Mucosa of descending colon (tissue), 3 donors: ENCODE data around the gene ZNF407. TPM values are rescaled to one million over a fixed set of nuclear protein-coding genes. Genes with fewer than 3 reads are reported as not detected.
A peak's percentile ranks its signal among the peaks of the same experiment; 100 is the strongest.

ENCODE experiments used
- ATAC-seq: fragments of 200-7000 bp; cut with Tn5 transposase; one replicate; pipeline ENCODE4 v1.9.1; 2020; ENCODE audit warnings: mild to moderate bottlenecking, moderate library complexity
- DNase-seq, 3 donors: peaks; one replicate each; pipeline ENCODE4 v3.0.0-alpha.2; 2020
- H3K36me3 ChIP-seq: fragments of 200-600 bp; one replicate; pipeline ENCODE4 v1.8.0; 2021; ENCODE audit warnings: low read depth, mild to moderate bottlenecking
- H3K4me1 ChIP-seq: fragments of 200-600 bp; one replicate; pipeline ENCODE4 v1.8.0; 2021; ENCODE audit warnings: low read depth, mild to moderate bottlenecking
- H3K4me3 ChIP-seq: fragments of 200-600 bp; one replicate; pipeline ENCODE4 v1.8.0; 2021; ENCODE audit warnings: mild to moderate bottlenecking
- H3K9me3 ChIP-seq: fragments of 200-600 bp; one replicate; pipeline ENCODE4 v1.8.0; 2021; ENCODE audit warnings: mild to moderate bottlenecking
- intact Hi-C, 2 donors: fragments of 100-400 bp; cut with DNase I in 1 of 2; cut with micrococcal nuclease in 1 of 2; formaldehyde crosslinking; loops; one replicate each; pipeline versions ENCODE4 v1.11.0 to v1.11.1; 2022; cut with DNase I, micrococcal nuclease
- total RNA-seq, 3 donors: library from RNA; stranded (reverse); fragmentation: NEBNext Ultra II Directional in 2 of 3; extraction: Animal tissue kit (Norgen Biotek cat#: 25700) in 2 of 3; gene quantifications; one replicate each; pipeline versions ENCODE4 v1.2.1 to v1.2.4, GENCODE V29; 2021 to 2023
- TF ChIP-seq, protein P1 (sequence below): fragments of 200-600 bp; IDR thresholded peaks from one replicate; pipeline ENCODE4 v1.8.0; 2022; ENCODE audit warnings: antibody characterized with exemption, mild to moderate bottlenecking
- donor health status: DM: no; HTN: no; CAD: no; lungs with moderate emphysema.
- donor health status: DM: no; HTN: no; CAD: no.
- donor health status: DM: no; HTN: yes; CAD: no.

ZNF407 gene
- total RNA-seq, 3 donors from 2014 or later: 13.0 to 25.1 (median 18.8) TPM

DNA sequence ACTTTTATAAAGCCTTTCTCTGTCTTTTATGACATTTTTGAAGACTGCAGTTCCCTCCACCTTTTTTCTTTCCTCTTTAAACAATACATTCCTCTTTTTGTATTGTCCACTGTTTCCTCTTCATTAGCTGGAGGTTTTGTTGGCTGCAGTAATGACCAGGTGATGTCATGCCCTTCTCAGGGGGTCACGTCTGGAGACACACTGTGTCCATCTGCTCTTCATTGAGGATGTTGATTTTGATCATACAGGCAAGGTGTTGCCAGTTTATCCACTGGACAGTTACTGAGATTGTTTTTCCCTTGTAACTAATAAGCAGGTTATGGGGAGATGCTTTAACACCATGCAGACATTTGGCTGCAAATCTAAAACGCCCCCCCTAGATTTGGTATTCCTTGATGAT lies 19.8 kb downstream of the ZNF407 start:
- TF ChIP-seq, protein P1, sequence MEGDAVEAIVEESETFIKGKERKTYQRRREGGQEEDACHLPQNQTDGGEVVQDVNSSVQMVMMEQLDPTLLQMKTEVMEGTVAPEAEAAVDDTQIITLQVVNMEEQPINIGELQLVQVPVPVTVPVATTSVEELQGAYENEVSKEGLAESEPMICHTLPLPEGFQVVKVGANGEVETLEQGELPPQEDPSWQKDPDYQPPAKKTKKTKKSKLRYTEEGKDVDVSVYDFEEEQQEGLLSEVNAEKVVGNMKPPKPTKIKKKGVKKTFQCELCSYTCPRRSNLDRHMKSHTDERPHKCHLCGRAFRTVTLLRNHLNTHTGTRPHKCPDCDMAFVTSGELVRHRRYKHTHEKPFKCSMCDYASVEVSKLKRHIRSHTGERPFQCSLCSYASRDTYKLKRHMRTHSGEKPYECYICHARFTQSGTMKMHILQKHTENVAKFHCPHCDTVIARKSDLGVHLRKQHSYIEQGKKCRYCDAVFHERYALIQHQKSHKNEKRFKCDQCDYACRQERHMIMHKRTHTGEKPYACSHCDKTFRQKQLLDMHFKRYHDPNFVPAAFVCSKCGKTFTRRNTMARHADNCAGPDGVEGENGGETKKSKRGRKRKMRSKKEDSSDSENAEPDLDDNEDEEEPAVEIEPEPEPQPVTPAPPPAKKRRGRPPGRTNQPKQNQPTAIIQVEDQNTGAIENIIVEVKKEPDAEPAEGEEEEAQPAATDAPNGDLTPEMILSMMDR: no peak
- intact Hi-C loops: no loop called here
- Histone ChIP-seq H3K4me1 (no peaks in the 10 kb centered on the region), H3K36me3 (no peaks in the 10 kb centered on the region), H3K9me3 (no peaks in the 10 kb centered on the region), H3K4me3 (no peak overlapping the region)
- ATAC-seq: no peak
- no peak for DNase-seq

DNA sequence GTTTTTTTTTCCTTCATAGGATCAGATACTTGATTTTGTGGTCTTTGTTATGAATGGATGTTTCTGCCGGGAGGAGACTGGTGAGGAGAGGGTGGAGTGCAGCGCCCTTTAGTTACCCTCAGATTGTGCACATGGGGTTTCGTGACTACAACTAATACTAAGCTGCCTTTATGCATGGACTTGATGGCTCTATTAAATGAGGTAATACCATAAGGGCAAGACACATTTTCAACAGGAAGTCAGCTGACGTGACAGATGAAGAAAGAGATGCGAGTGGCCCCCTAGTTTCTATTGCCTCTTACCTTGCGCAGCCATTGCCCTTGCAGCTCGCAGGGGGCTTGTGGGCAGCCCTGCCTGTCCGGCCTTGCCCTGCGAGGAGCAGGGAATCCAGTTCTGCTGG lies 24.4 kb downstream of the ZNF407 start:
- no peaks in the 10 kb centered on the region for H3K4me1 ChIP-seq
- DNase-seq (no peak), ATAC-seq (no peak)
- no peaks in the 10 kb centered on the region for H3K9me3 ChIP-seq
- TF ChIP-seq, protein P1: no peak
- intact Hi-C loops: no loop called here
- H3K36me3 ChIP-seq: no peaks in the 10 kb centered on the region
- no peak overlapping the region for H3K4me3 ChIP-seq

DNA sequence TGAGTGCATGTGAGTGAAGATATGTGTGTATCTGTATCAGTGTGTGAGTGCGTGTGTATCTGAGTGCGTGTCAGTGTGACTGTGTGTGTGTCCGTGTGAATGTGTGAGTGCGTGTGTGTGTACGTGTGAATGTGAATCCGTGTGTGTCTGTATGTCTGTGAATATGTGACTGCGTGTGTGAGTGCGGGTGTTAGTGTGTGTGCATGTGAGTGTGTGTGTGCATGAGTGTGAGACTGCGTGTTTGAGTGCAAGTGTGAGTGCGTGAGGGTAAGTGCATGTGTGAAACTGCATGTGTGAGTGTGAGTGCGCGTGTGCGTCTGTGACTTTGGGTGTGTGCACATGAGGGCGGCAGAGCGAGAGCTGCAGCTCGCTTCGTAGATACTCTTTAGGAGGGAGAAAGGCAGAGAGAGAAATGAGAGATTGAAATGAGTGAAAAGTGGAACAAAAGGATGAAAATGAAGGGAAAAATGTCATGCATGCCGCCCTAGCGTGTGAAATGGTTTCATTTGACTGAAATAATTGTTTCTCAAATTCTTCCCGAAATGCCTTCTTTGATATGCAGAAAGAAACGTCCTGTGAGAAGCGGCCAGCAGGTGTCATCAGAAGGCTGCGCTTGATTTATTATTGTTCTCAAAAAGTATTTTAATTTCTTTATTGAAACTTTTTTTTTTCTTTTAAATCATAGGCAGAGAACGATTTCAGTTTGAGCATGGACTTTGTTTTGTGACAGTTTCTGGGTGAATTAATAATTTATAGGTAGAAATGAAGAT lies 25.6 kb downstream of the ZNF407 start:
- intact Hi-C loops: no loop called here
- Histone ChIP-seq H3K36me3 (no peaks in the 10 kb centered on the region), H3K9me3 (no peaks in the 10 kb centered on the region), H3K4me3 (no peak overlapping the region), H3K4me1 (no peaks in the 10 kb centered on the region)
- no peak for ATAC-seq
- TF ChIP-seq, protein P1: no peak
- peak in 1 of 3 donors; percentile 34 for DNase-seq

DNA sequence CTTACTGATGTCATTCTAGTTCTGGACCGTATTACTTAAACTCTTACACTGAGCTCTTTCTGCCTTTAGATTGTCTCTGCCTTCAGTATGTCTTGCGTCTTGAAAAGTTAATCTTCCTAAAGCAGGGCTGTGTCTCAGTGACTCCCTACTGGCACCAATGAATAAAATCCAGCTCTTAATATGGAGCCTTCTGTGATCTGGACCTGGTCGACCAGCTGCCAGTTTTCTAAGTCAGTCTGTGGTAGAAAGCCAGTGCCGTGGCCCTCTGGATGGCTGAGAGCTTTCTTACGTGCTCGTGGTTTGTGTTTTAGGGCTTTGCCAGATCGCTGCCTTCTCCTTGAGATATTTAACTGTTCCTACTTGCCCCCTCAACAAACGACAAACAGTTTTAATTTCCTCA lies 26.8 kb downstream of the ZNF407 start:
- no peak for ATAC-seq

DNA sequence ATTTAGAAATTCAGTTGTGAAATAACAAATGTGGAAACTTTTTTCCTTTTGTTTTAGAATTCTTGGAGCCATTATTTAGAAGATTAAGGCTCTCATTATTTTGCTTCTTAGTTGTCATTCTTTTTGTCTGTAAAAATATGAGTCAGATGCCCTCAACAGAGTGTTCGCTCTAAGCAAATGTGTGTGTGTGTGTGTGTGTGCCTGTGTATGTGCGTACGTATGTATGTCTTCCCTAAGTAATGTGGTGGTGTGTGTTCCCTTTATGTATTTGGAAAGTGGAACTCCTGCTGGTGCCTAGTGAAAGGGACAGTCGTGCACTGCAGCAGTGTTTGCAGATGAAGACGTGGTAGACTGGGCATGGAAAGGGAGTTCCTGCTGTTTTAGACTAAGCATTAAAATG lies 27.5 kb downstream of the ZNF407 start:
- Histone ChIP-seq H3K36me3 (no peaks in the 10 kb centered on the region), H3K4me1 (no peaks in the 10 kb centered on the region), H3K9me3 (no peaks in the 10 kb centered on the region), H3K4me3 (no peak overlapping the region)
- ATAC-seq (no peak), DNase-seq (no peak)
- TF ChIP-seq, protein P1: no peak
- intact Hi-C loops: no loop called here

More for the DNA sequence above, 26.8 kb downstream of the ZNF407 start:
- no peaks in the 10 kb centered on the region for H3K9me3 ChIP-seq
- no peaks in the 10 kb centered on the region for H3K36me3 ChIP-seq
- no peaks in the 10 kb centered on the region for H3K4me1 ChIP-seq
- no peak overlapping the region for H3K4me3 ChIP-seq
- no peak for DNase-seq
- TF ChIP-seq, protein P1: no peak
- intact Hi-C loops: no loop called here
